ENCODE measurements around the gene DDX52. TPM values are rescaled to one million over a fixed set of nuclear protein-coding genes. Genes with fewer than 3 reads are reported as not detected.

Gene DDX52
- total RNA-seq, 2 donors from 2014 or later, result 10.9 to 20.5 TPM

DNA sequence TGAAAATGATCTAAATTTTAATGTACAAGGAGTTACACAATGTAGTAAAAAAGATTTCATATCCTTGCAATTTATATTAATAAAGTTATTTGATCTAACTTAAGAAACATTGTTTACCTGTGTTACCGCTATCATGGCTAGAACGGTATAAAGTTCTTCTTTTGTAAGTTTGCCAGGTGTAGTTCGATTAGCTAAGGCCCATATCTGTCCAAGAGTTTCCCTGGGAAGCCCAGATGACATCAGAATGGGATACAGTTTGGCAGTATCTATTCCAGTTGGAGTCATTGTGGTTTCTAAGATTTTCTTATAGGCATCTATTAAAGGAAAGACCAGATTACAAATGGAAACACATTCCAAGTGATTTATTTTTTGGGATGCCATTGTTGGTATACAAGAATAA, 71.6 kb downstream of the DDX52 start:
- H3K27ac ChIP-seq, result no peak overlapping the region
- intact Hi-C loops (cut with DNase I), result no loop called here
- H3K4me1 ChIP-seq, result no peaks in the 10 kb centered on the region
- no peaks in the 10 kb centered on the region for H3K9me3 ChIP-seq
- H3K27me3 ChIP-seq, result no peaks in the 10 kb centered on the region
- DNase-seq (no peak), ATAC-seq (no peak)
- no peak overlapping the region for H3K4me3 ChIP-seq
- WGBS, 2 donors, result 62 to 64% methylated on average over 3 of the region's 3 CpGs
- TF ChIP-seq, protein P1, sequence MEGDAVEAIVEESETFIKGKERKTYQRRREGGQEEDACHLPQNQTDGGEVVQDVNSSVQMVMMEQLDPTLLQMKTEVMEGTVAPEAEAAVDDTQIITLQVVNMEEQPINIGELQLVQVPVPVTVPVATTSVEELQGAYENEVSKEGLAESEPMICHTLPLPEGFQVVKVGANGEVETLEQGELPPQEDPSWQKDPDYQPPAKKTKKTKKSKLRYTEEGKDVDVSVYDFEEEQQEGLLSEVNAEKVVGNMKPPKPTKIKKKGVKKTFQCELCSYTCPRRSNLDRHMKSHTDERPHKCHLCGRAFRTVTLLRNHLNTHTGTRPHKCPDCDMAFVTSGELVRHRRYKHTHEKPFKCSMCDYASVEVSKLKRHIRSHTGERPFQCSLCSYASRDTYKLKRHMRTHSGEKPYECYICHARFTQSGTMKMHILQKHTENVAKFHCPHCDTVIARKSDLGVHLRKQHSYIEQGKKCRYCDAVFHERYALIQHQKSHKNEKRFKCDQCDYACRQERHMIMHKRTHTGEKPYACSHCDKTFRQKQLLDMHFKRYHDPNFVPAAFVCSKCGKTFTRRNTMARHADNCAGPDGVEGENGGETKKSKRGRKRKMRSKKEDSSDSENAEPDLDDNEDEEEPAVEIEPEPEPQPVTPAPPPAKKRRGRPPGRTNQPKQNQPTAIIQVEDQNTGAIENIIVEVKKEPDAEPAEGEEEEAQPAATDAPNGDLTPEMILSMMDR (IDR thresholded peaks at IDR 0.05), result no peak
- TF ChIP-seq POLR2A (IDR thresholded peaks at IDR 0.05), result no peak
- peaks cover 5 to 15% of the 10 kb centered on the region in 2 donors for H3K36me3 ChIP-seq (replicated peaks in 1 of 2; ENCODE audit: insufficient read depth in 1 of 2, low read depth in 2 of 2)

DNA sequence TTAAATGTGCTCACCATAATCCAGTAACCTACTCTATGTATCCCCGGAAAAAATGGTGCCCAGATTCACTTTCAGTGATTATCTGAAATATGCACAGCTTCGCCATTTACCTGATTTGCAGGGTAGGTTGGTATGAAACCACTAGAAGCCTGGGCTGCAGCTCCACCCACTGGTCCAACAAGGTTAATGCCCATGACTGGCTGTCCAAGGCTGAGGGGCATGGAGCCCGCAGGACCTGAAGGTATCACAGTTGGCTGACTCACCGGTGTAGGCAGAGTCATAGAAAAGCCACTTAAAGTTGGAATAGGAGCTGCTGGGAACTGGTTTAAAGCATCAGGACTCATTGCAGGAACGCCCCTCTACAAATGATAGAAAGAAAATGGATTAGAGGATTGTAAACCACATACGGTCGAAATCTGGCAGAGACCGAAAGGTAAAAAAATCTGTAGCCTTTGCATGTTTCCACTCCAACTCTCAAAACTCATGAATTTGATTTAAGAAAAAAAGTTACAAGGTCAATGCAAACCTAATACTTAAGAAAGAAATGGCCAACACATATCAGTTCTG, 72.6 kb downstream of the DDX52 start:
- peaks cover 5 to 15% of the 10 kb centered on the region in 2 donors for H3K36me3 ChIP-seq (replicated peaks in 1 of 2; ENCODE audit: insufficient read depth in 1 of 2, low read depth in 2 of 2)

GRCh38 chr17:37568350-37569053, 74.7 kb downstream of the DDX52 start:
- H3K27me3 ChIP-seq, result no peaks in the 10 kb centered on the region
- no peaks in the 10 kb centered on the region for H3K9me3 ChIP-seq
- 98 to 100% methylated on average over 2 of the region's 2 CpGs for WGBS, 2 donors
- H3K27ac ChIP-seq, result no peak overlapping the region
- no peak for DNase-seq
- TF ChIP-seq, protein P1 (IDR thresholded peaks at IDR 0.05), result no peak
- TF ChIP-seq POLR2A (IDR thresholded peaks at IDR 0.05), result no peak
- peaks cover 5 to 15% of the 10 kb centered on the region in 2 donors for H3K36me3 ChIP-seq (replicated peaks in 1 of 2; ENCODE audit: insufficient read depth in 1 of 2, low read depth in 2 of 2)
- no peak overlapping the region for H3K4me3 ChIP-seq
- no peak for ATAC-seq
- H3K4me1 ChIP-seq, result no peaks in the 10 kb centered on the region
- intact Hi-C loops (cut with DNase I), result no loop called here

More for the DNA sequence above, 72.6 kb downstream of the DDX52 start:
- DNase-seq, result peak; percentile 48 to 63 (median 51)
- no peak overlapping the region for H3K4me3 ChIP-seq
- H3K4me1 ChIP-seq, result no peaks in the 10 kb centered on the region
- WGBS, 2 donors, result 79 to 83% methylated on average over 8 of the region's 8 CpGs
- H3K27me3 ChIP-seq, result no peaks in the 10 kb centered on the region
- no peak overlapping the region for H3K27ac ChIP-seq
- TF ChIP-seq POLR2A (IDR thresholded peaks at IDR 0.05), result no peak
- TF ChIP-seq, protein P1 (IDR thresholded peaks at IDR 0.05), result peak in 5 of 7 experiments; percentile 31 to 49 (median 42)
- intact Hi-C loops (cut with DNase I), result no loop called here
- ATAC-seq, result peak; percentile 40
- no peaks in the 10 kb centered on the region for H3K9me3 ChIP-seq

GRCh38 chr17:37567538-37567937, 75.7 kb downstream of the DDX52 start:
- Histone ChIP-seq H3K4me3 (no peak overlapping the region), H3K27me3 (no peaks in the 10 kb centered on the region), H3K36me3 (replicated peaks in 1 of 2; ENCODE audit: insufficient read depth in 1 of 2, low read depth in 2 of 2) (peaks cover 5 to 15% of the 10 kb centered on the region in 2 donors), H3K27ac (no peak overlapping the region), H3K4me1 (no peaks in the 10 kb centered on the region), H3K9me3 (no peaks in the 10 kb centered on the region)
- DNase-seq (no peak), ATAC-seq (no peak)
- intact Hi-C loops (cut with DNase I), result no loop called here
- TF ChIP-seq POLR2A (IDR thresholded peaks at IDR 0.05), result no peak
- TF ChIP-seq, protein P1 (IDR thresholded peaks at IDR 0.05), result no peak
- 82 to 90% methylated on average over 4 of the region's 4 CpGs for WGBS, 2 donors

Measured in body of pancreas (tissue), 4 donors.